ENCODE results near the gene MYO9B. TPM values are rescaled to one million over a fixed set of nuclear protein-coding genes. Genes with fewer than 3 reads are reported as not detected.
A peak's percentile ranks its signal among the peaks of the same experiment; 100 is the strongest.

Gene MYO9B
- total and polyA plus RNA-seq, 2 experiments from 2014 or later, result 20.1 to 71.8 TPM

DNA sequence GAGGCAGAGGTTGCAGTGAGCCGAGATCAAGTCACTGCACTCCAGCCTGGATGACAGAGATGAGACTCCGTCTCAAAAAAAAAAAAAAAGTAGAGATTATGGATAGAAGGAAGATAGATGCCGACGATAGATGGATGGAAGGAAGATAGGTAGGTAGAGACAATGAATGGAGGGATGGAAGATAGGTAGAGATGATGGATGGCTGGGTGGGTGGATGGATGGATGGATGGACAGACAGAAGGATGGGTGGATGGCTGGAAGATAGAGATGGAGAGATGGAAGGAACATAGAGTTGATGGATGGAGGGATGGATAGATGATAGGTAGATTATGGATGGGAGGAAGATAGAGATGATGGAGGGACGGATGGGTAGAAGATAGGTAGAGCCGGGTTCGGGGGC is 121.0 kb downstream of the MYO9B start:
- no peaks in the 10 kb centered on the region for H3F3A ChIP-seq (ENCODE audit: insufficient read depth)
- H3K27me3 ChIP-seq (replicated peaks; ENCODE audit: insufficient read depth), result no peaks in the 10 kb centered on the region
- no peak overlapping the region for H3K4me3 ChIP-seq
- in situ Hi-C loops (cut with MboI), result no loop called here
- no peaks in the 10 kb centered on the region; the same call in 1 of the 2 replicates for H3K79me2 ChIP-seq (ENCODE audit: insufficient read depth)
- DNase-seq, result no peak
- no peaks in the 10 kb centered on the region for H3K9me3 ChIP-seq (ENCODE audit: low read depth)
- H3K4me2 ChIP-seq (ENCODE audit: unreplicated experiment), result no peak overlapping the region
- H2AFZ ChIP-seq, result no peak overlapping the region
- TF ChIP-seq EZH2phosphoT487 (IDR thresholded peaks at IDR 0.05; ENCODE audit: insufficient read depth, low read depth) (no peak), EZH2 (IDR thresholded peaks at IDR 0.05; ENCODE audit: insufficient read depth, poor library complexity, severe bottlenecking) (no peak)
- no peaks in the 10 kb centered on the region for H3K4me1 ChIP-seq (ENCODE audit: insufficient read depth)
- no peak overlapping the region for H3K27ac ChIP-seq
- WGBS, 2 experiments (ENCODE audit: low coverage in 1 of 2, low lambda C conversion rate in 2 of 2, missing lambda C conversion rate in 2 of 2), result 98 to 100% methylated on average over 5 to 7 of the region's 7 CpGs
- no peak overlapping the region for H3K9ac ChIP-seq
- peaks cover 33% of the 10 kb centered on the region for H3K36me3 ChIP-seq (ENCODE audit: low read depth)
- H4K20me1 ChIP-seq (ENCODE audit: insufficient read depth), result no peaks in the 10 kb centered on the region
- no peaks in the 10 kb centered on the region for H3K9me2 ChIP-seq (ENCODE audit: insufficient read depth)

DNA sequence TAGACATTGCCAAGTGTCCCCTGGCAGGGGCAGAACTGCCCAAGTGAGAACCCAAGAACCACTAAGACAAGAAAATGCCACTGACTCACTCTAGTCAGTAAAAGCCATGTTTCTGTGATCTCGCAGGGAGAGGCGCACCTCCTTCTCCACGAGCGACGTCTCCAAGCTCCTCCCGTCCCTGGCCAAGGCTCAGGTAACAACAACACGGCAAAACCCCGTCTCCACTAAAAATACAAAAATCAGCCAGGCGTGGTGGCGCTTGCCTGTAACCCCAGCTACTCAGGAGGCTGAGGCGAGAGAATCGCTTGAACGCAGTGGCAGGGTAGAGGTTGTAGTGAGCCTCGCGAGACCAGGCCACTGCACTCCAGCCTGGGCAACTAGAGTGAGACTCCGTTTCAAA is 122.1 kb downstream of the MYO9B start:
- in situ Hi-C loops (cut with MboI), result no loop called here
- H3K9me2 ChIP-seq (ENCODE audit: insufficient read depth), result no peaks in the 10 kb centered on the region
- no peak for DNase-seq
- 98 to 99% methylated on average over 16 of the region's 16 CpGs for WGBS, 2 experiments (ENCODE audit: low coverage in 1 of 2, low lambda C conversion rate in 2 of 2, missing lambda C conversion rate in 2 of 2)
- H3K79me2 ChIP-seq (ENCODE audit: insufficient read depth), result no peaks in the 10 kb centered on the region; the same call in 1 of the 2 replicates
- H3K4me2 ChIP-seq (ENCODE audit: unreplicated experiment), result no peak overlapping the region
- H2AFZ ChIP-seq, result no peak overlapping the region
- no peak for TF ChIP-seq EZH2phosphoT487 (IDR thresholded peaks at IDR 0.05; ENCODE audit: insufficient read depth, low read depth)
- no peak for TF ChIP-seq EZH2 (IDR thresholded peaks at IDR 0.05; ENCODE audit: insufficient read depth, poor library complexity, severe bottlenecking)
- H3K4me3 ChIP-seq, result no peak overlapping the region
- H3K27me3 ChIP-seq (replicated peaks; ENCODE audit: insufficient read depth), result no peaks in the 10 kb centered on the region
- H3K27ac ChIP-seq, result no peak overlapping the region
- no peaks in the 10 kb centered on the region for H3F3A ChIP-seq (ENCODE audit: insufficient read depth)
- H4K20me1 ChIP-seq (ENCODE audit: insufficient read depth), result no peaks in the 10 kb centered on the region
- H3K36me3 ChIP-seq (ENCODE audit: low read depth), result peaks cover 37% of the 10 kb centered on the region
- no peaks in the 10 kb centered on the region for H3K4me1 ChIP-seq (ENCODE audit: insufficient read depth)
- no peak overlapping the region for H3K9ac ChIP-seq
- no peaks in the 10 kb centered on the region for H3K9me3 ChIP-seq (ENCODE audit: low read depth)

DNA sequence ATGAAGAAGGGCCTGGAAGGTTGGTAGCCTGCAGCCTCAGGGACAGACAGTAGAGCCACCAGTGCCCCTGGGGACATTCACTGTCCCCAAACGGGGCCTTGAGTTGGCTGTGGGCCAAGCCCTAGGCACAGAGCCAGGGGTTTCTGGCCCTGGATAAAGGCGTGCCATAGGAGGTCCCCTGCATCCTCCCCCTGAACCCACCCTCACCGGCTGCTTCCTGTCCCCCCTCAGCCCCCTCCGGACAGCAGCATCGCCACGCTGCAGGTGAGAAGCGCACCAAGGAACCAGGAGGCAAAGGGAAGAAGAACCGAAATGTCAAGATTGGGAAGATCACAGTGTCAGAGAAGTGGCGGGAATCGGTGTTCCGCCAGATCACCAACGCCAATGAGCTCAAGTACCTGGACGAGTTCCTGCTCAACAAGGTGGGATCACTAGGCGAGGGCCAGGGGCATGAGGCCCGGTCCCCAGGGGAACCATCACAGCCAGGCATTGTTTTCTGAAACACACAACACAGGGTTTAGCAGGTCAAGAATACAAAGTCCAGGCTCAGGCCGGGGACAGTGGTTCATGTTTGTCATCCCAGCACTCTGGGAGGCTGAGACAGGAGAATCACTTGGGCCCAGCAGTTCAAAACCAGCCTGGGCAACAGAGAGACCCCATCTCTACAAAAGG is 125.0 kb downstream of the MYO9B start:
- H4K20me1 ChIP-seq (ENCODE audit: insufficient read depth), result no peaks in the 10 kb centered on the region
- no peak overlapping the region for H3K4me3 ChIP-seq
- no peaks in the 10 kb centered on the region for H3K9me3 ChIP-seq (ENCODE audit: low read depth)
- no peaks in the 10 kb centered on the region for H3K9me2 ChIP-seq (ENCODE audit: insufficient read depth)
- no peak overlapping the region for H3K27ac ChIP-seq
- no peak overlapping the region for H2AFZ ChIP-seq
- H3K36me3 ChIP-seq (ENCODE audit: low read depth), result peaks cover 33% of the 10 kb centered on the region
- no peak for TF ChIP-seq EZH2 (IDR thresholded peaks at IDR 0.05; ENCODE audit: insufficient read depth, poor library complexity, severe bottlenecking)
- TF ChIP-seq EZH2phosphoT487 (IDR thresholded peaks at IDR 0.05; ENCODE audit: insufficient read depth, low read depth), result no peak
- in situ Hi-C loops (cut with MboI), result no loop called here
- H3F3A ChIP-seq (ENCODE audit: insufficient read depth), result no peaks in the 10 kb centered on the region; the same call in 1 of the 2 replicates
- H3K9ac ChIP-seq, result no peak overlapping the region
- H3K27me3 ChIP-seq (replicated peaks; ENCODE audit: insufficient read depth), result no peaks in the 10 kb centered on the region
- no peaks in the 10 kb centered on the region; the same call in 1 of the 2 replicates for H3K79me2 ChIP-seq (ENCODE audit: insufficient read depth)
- H3K4me2 ChIP-seq (ENCODE audit: unreplicated experiment), result no peak overlapping the region
- no peak for DNase-seq
- no peaks in the 10 kb centered on the region for H3K4me1 ChIP-seq (ENCODE audit: insufficient read depth)
- 84 to 96% methylated on average over 13 to 16 of the region's 16 CpGs for WGBS, 2 experiments (ENCODE audit: low coverage in 1 of 2, low lambda C conversion rate in 2 of 2, missing lambda C conversion rate in 2 of 2)

DNA sequence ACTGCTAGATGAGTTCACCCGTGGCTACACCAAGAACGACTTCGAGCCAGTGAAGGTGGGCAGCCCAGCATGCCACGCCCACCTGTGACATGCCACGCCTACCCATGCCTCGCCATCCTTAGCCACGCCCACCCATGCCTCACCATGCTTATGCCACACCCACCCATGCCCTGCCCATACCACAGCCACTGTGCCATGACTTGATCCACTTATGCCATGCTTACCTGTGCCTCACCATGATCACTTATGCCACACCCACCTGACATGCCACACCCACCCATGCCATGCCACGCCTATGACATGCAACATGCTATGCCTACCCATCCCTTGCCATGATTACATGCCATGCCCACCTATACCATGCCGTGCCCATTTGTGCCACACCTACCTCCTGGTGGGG is 126.7 kb downstream of the MYO9B start:
- H2AFZ ChIP-seq, result no peak overlapping the region
- H4K20me1 ChIP-seq (ENCODE audit: insufficient read depth), result no peaks in the 10 kb centered on the region
- no peak overlapping the region for H3K4me2 ChIP-seq (ENCODE audit: unreplicated experiment)
- peaks cover 33% of the 10 kb centered on the region for H3K36me3 ChIP-seq (ENCODE audit: low read depth)
- peak; percentile 69 for DNase-seq
- WGBS, 2 experiments (ENCODE audit: low coverage in 1 of 2, low lambda C conversion rate in 2 of 2, missing lambda C conversion rate in 2 of 2), result 80 to 84% methylated on average over 9 of the region's 9 CpGs
- H3K9me2 ChIP-seq (ENCODE audit: insufficient read depth), result no peaks in the 10 kb centered on the region
- H3F3A ChIP-seq (ENCODE audit: insufficient read depth), result no peaks in the 10 kb centered on the region; the same call in 1 of the 2 replicates
- no peaks in the 10 kb centered on the region for H3K4me1 ChIP-seq (ENCODE audit: insufficient read depth)
- in situ Hi-C loops (cut with MboI), result no loop called here
- H3K9ac ChIP-seq, result no peak overlapping the region
- no peak overlapping the region for H3K4me3 ChIP-seq
- no peaks in the 10 kb centered on the region for H3K9me3 ChIP-seq (ENCODE audit: low read depth)
- TF ChIP-seq EZH2 (IDR thresholded peaks at IDR 0.05; ENCODE audit: insufficient read depth, poor library complexity, severe bottlenecking), result no peak
- no peak for TF ChIP-seq EZH2phosphoT487 (IDR thresholded peaks at IDR 0.05; ENCODE audit: insufficient read depth, low read depth)
- H3K27me3 ChIP-seq (replicated peaks; ENCODE audit: insufficient read depth), result no peaks in the 10 kb centered on the region
- H3K79me2 ChIP-seq (ENCODE audit: insufficient read depth), result no peaks in the 10 kb centered on the region
- H3K27ac ChIP-seq, result no peak overlapping the region

All from GM23248 (cell line).